H9 (cell line): ENCODE results near the gene ZNF783. TPM values are rescaled to one million over a fixed set of nuclear protein-coding genes. Genes with fewer than 3 reads are reported as not detected.

Source experiments
- DNase-seq: peaks from one replicate; pipeline ENCODE4 v3.0.0-alpha.2; 2017
- H2AFZ ChIP-seq: one replicate; pipeline ENCODE4 v1.6.1; 2013; ENCODE audit warnings: mild to moderate bottlenecking, low read length, control low read depth, moderate library complexity
- H2AK5ac ChIP-seq: 2 replicates; pipeline ENCODE4 v1.6.1; 2013; ENCODE audit warnings: low read length, control low read depth, mixed read lengths; ENCODE audit not compliant: insufficient read length
- H2BK120ac ChIP-seq: one replicate; pipeline ENCODE4 v1.6.1; 2013; ENCODE audit warnings: low read depth, mild to moderate bottlenecking, low read length, control low read depth, inconsistent platforms; ENCODE audit not compliant: poor library complexity, severe bottlenecking
- H2BK12ac ChIP-seq: 2 replicates; pipeline ENCODE4 v1.6.1; 2013; ENCODE audit warnings: low read length, control low read depth, mixed read lengths, low read depth; ENCODE audit not compliant: insufficient read length
- H2BK15ac ChIP-seq: 2 replicates; pipeline ENCODE4 v1.6.1; 2013; ENCODE audit warnings: low read depth, low read length, control low read depth
- H2BK20ac ChIP-seq: one replicate; pipeline ENCODE4 v1.6.1; 2013; ENCODE audit warnings: low read depth, mild to moderate bottlenecking, low read length, control low read depth, inconsistent platforms; ENCODE audit not compliant: poor library complexity, severe bottlenecking
- H2BK5ac ChIP-seq: 2 replicates; pipeline ENCODE4 v1.6.1; 2013; ENCODE audit warnings: low read length, control low read depth, mixed read lengths; ENCODE audit not compliant: insufficient read length
- H3K14ac ChIP-seq: 2 replicates; pipeline ENCODE4 v1.6.1; 2013; ENCODE audit warnings: low read length, control low read depth; ENCODE audit not compliant: insufficient read depth
- H3K18ac ChIP-seq: 2 replicates; pipeline ENCODE4 v1.6.1; 2013; ENCODE audit warnings: low read depth, mild to moderate bottlenecking, mixed read lengths, low read length, control low read depth; ENCODE audit not compliant: insufficient read length
- H3K23ac ChIP-seq: 2 replicates; pipeline ENCODE4 v1.6.1; 2013; ENCODE audit warnings: low read length, control low read depth, mixed read lengths, low read depth; ENCODE audit not compliant: insufficient read length
- H3K23me2 ChIP-seq: 2 replicates; pipeline ENCODE4 v1.6.1; 2013; ENCODE audit warnings: low read depth, mild to moderate bottlenecking, mixed read lengths, low read length, control low read depth; ENCODE audit not compliant: insufficient read length, poor library complexity, severe bottlenecking
- H3K27ac ChIP-seq: 2 replicates; pipeline ENCODE4 v1.5.1; 2013; ENCODE audit warnings: low read length, control low read depth, mixed read lengths, low read depth; ENCODE audit not compliant: insufficient read length
- H3K27me3 ChIP-seq: 2 replicates; pipeline ENCODE4 v1.6.1; 2013; ENCODE audit warnings: low read length, control low read depth, inconsistent platforms; ENCODE audit not compliant: insufficient read depth
- H3K4ac ChIP-seq: 2 replicates; pipeline ENCODE4 v1.6.1; 2013; ENCODE audit warnings: low read depth, mild to moderate bottlenecking, control low read depth, inconsistent platforms, low read length, moderate library complexity
- H3K4me1 ChIP-seq: 2 replicates; pipeline ENCODE4 v1.6.1; 2013; ENCODE audit warnings: low read length, control low read depth, inconsistent platforms; ENCODE audit not compliant: insufficient read depth
- H3K4me2 ChIP-seq: 2 replicates; pipeline ENCODE4 v1.6.1; 2013; ENCODE audit warnings: low read length, control low read depth, mixed read lengths; ENCODE audit not compliant: insufficient read length, insufficient read depth
- H3K56ac ChIP-seq: 2 replicates; pipeline ENCODE4 v1.6.1; 2013; ENCODE audit warnings: low read depth, mild to moderate bottlenecking, mixed read lengths, low read length, control low read depth; ENCODE audit not compliant: insufficient read length
- H3K79me1 ChIP-seq: 2 replicates; pipeline ENCODE4 v1.6.1; 2013; ENCODE audit warnings: low read depth, mild to moderate bottlenecking, moderate library complexity, low read length, control low read depth, inconsistent platforms; ENCODE audit not compliant: insufficient read depth, poor library complexity, severe bottlenecking
- H3K79me2 ChIP-seq: 2 replicates; pipeline ENCODE4 v1.6.1; 2013; ENCODE audit warnings: low read length, control low read depth, inconsistent platforms; ENCODE audit not compliant: insufficient read depth
- H3K9ac ChIP-seq: 2 replicates; pipeline ENCODE4 v1.6.1; 2013; ENCODE audit warnings: low read length, control low read depth, mixed read lengths; ENCODE audit not compliant: insufficient read length; ENCODE audit errors: extremely low read depth
- H3K9me3 ChIP-seq: one replicate; pipeline ENCODE4 v1.6.1; 2013; ENCODE audit warnings: low read depth, low read length, inconsistent platforms; ENCODE audit not compliant: control insufficient read depth
- H3T11ph ChIP-seq: one replicate; pipeline ENCODE4 v1.6.1; 2013; ENCODE audit warnings: mild to moderate bottlenecking, low read length, control low read depth, inconsistent platforms
- H4K20me1 ChIP-seq: one replicate; pipeline ENCODE4 v1.6.1; 2013; ENCODE audit not compliant: control insufficient read depth, insufficient read length, insufficient read depth
- H4K5ac ChIP-seq: 2 replicates; pipeline ENCODE4 v1.6.1; 2013; ENCODE audit warnings: low read depth, mild to moderate bottlenecking, mixed read lengths, low read length, control low read depth; ENCODE audit not compliant: insufficient read length
- H4K8ac ChIP-seq: replicated peaks from 2 replicates; pipeline ENCODE4 v1.6.1; 2013; ENCODE audit warnings: low read length, control low read depth, mixed read lengths, low read depth; ENCODE audit not compliant: insufficient read length
- H4K91ac ChIP-seq: 2 replicates; pipeline ENCODE4 v1.6.1; 2013; ENCODE audit warnings: low read depth, mild to moderate bottlenecking, moderate library complexity, mixed read lengths, low read length, control low read depth; ENCODE audit not compliant: insufficient read length
- H3K27ac Mint-ChIP-seq, 3 experiments: 2 replicates in 2 of 3; 3 replicates in 1 of 3; pipeline ENCODE4 v1.8.0; 2020 to 2021; ENCODE audit warnings: mixed read lengths in 3 of 3, mild to moderate bottlenecking in 1 of 3, moderate library complexity in 1 of 3
- H3K27me3 Mint-ChIP-seq: 2 replicates; pipeline ENCODE4 v1.8.0; 2021; ENCODE audit warnings: low read depth, mild to moderate bottlenecking, moderate library complexity, mixed read lengths
- H3K36me3 Mint-ChIP-seq, 3 experiments: 2 replicates in 2 of 3; 3 replicates in 1 of 3; pipeline ENCODE4 v1.8.0; 2020 to 2021; ENCODE audit warnings: low read depth in 3 of 3, mixed read lengths in 3 of 3; ENCODE audit not compliant: insufficient read depth in 1 of 3
- H3K4me1 Mint-ChIP-seq, 2 experiments: 2 replicates each; pipeline ENCODE4 v1.8.0; 2020; ENCODE audit warnings: mixed read lengths in 2 of 2
- H3K4me3 Mint-ChIP-seq, 2 experiments: 2 replicates in 1 of 2; 3 replicates in 1 of 2; pipeline ENCODE4 v1.8.0; 2020 to 2021; ENCODE audit warnings: mild to moderate bottlenecking in 2 of 2, mixed read lengths in 2 of 2, moderate library complexity in 1 of 2
- H3K9me3 Mint-ChIP-seq, 2 experiments: 2 replicates in 1 of 2; 3 replicates in 1 of 2; pipeline ENCODE4 v1.8.0; 2020; ENCODE audit warnings: mild to moderate bottlenecking in 2 of 2, mixed read lengths in 2 of 2, moderate library complexity in 1 of 2
- CTCF ChIP-seq: fragments of 200-600 bp; sonication (generic); conservative IDR thresholded peaks from 3 replicates; pipeline ENCODE4 v1.8.0; 2021; ENCODE audit warnings: antibody characterized with exemption, mild to moderate bottlenecking
- WGBS: extraction: QIAGEN DNeasy Blood & Tissue Kit; methylation state at CpG from one replicate; pipeline ENCODE4 v1.1.7; 2013; ENCODE audit warnings: missing lambda C conversion rate, low lambda C conversion rate, mixed read lengths; ENCODE audit not compliant: insufficient read length; ENCODE audit errors: extremely low coverage; 5-methylcytosine and 5-hydroxymethylcytosine counted together
- total RNA-seq: library from RNA; stranded (reverse); gene quantifications from 2 replicates; pipeline ENCODE4 v1.2.1, GENCODE V29; 2021

The ZNF783 gene
- total RNA-seq, 1 experiment from 2014 or later = 13.6 TPM

- Histone ChIP-seq H4K91ac (no peak overlapping the region), H3K56ac (no peak overlapping the region), H3K4me2 (no peak overlapping the region), H3K4ac (no peak overlapping the region), H3K9me3 (no peaks in the 10 kb centered on the region), H3K79me2 (no peaks in the 10 kb centered on the region), H2BK20ac (no peak overlapping the region), H3K27me3 (no peaks in the 10 kb centered on the region), H3T11ph (no peak overlapping the region), H3K23ac (no peak overlapping the region), H3K4me1 (no peaks in the 10 kb centered on the region), H3K79me1 (no peaks in the 10 kb centered on the region), H2BK15ac (no peak overlapping the region), H3K27ac (no peak overlapping the region), H4K8ac (no peak overlapping the region), H2AFZ (no peak overlapping the region), H2AK5ac (no peak overlapping the region), H3K9ac (no peak overlapping the region), H3K14ac (no peak overlapping the region), H2BK12ac (no peak overlapping the region), H3K18ac (no peak overlapping the region), H3K23me2 (no peaks in the 10 kb centered on the region), H4K5ac (no peak overlapping the region), H4K20me1 (no peaks in the 10 kb centered on the region), H2BK120ac (no peak overlapping the region), H2BK5ac (no peak overlapping the region)
- Mint-ChIP-seq H3K36me3 (peaks cover 39 to 52% (median 51%) of the 10 kb centered on the region in 3 experiments), H3K27me3 (peaks cover 4% of the 10 kb centered on the region; the same call in 1 of the 2 replicates), H3K4me3 (no peak overlapping the region), H3K27ac (no peak overlapping the region; a peak in 2 of 7 replicates), H3K9me3 (peaks cover 0 to 3% of the 10 kb centered on the region in 2 experiments; a peak in 1 of 5 replicates), H3K4me1 (no peaks in the 10 kb centered on the region)
- DNase-seq = no peak
- no peak for TF ChIP-seq CTCF
- WGBS = no CpG with 5 or more reads among the region's 11 CpGs
These were observed 16.4 kb downstream of the ZNF783 start for GRCh38 chr7:149278396-149278795.
